GM21717 (cell line): ENCODE measurements around the gene TMEM255B.
"Not testable (repeated sequence)": the region's sequence is repeated elsewhere in the genome, so short reads cannot be mapped to it uniquely, and the experiment has no call there.

Source experiments
- ATAC-seq: cut with Tn5 transposase; IDR thresholded peaks from one replicate; pipeline ENCODE4 v1.9.1; 2021; ENCODE audit warnings: mild to moderate bottlenecking, moderate library complexity; ENCODE audit not compliant: unreplicated experiment

The TMEM255B gene

GRCh38 chr13:113831061-113831460 lies 72.0 kb downstream of the TMEM255B start:
- no peak for ATAC-seq

GRCh38 chr13:113832205-113832604 lies 73.2 kb downstream of the TMEM255B start:
- no peak for ATAC-seq

- ATAC-seq = no peak
Measured at GRCh38 chr13:113832631-113833030, 73.6 kb downstream of the TMEM255B start.

- ATAC-seq = no peak
Measured at GRCh38 chr13:113833111-113833830, 74.2 kb downstream of the TMEM255B start.

- not testable (repeated sequence) for ATAC-seq
Measured at GRCh38 chr13:113834006-113834405, 75.0 kb downstream of the TMEM255B start.

GRCh38 chr13:113834496-113835200 lies 75.6 kb downstream of the TMEM255B start:
- no peak for ATAC-seq

- ATAC-seq = no peak
Measured at GRCh38 chr13:113835461-113836270, 76.6 kb downstream of the TMEM255B start.

GRCh38 chr13:113836768-113837559 lies 77.9 kb downstream of the TMEM255B start:
- ATAC-seq = no peak

- ATAC-seq = no peak
Measured at GRCh38 chr13:113837560-113838355, 78.7 kb downstream of the TMEM255B start.

- ATAC-seq = no peak
Measured at GRCh38 chr13:113838711-113839201, 79.7 kb downstream of the TMEM255B start.

- ATAC-seq = no peak
Measured at GRCh38 chr13:113839536-113840204, 80.6 kb downstream of the TMEM255B start.

- ATAC-seq = no peak
Measured at GRCh38 chr13:113840541-113841352, 81.7 kb downstream of the TMEM255B start.

GRCh38 chr13:113841353-113841650 lies 82.3 kb downstream of the TMEM255B start:
- no peak for ATAC-seq

GRCh38 chr13:113842336-113843062 lies 83.5 kb downstream of the TMEM255B start:
- no peak for ATAC-seq

- ATAC-seq = no peak
Measured at GRCh38 chr13:113843063-113843654, 84.1 kb downstream of the TMEM255B start.

- no peak for ATAC-seq
Measured at GRCh38 chr13:113843864-113844556, 85.0 kb downstream of the TMEM255B start.

- ATAC-seq = no peak
Measured at GRCh38 chr13:113845055-113845454, 86.0 kb downstream of the TMEM255B start.
